Measurements from ENCODE around the gene TENM3. TPM values are rescaled to one million over a fixed set of nuclear protein-coding genes. Genes with fewer than 3 reads are reported as not detected.

TENM3 gene
- total RNA-seq, 4 donors from 2014 or later, result 19.7 to 47.2 (median 33.0) TPM

GRCh38 chr4:182489607-182490006, 246.4 kb downstream of the TENM3 start:
- no peak for ATAC-seq (ENCODE audit: low FRiP score)
- DNase-seq (ENCODE audit: low spot score), result no peak
- no peak for TF ChIP-seq CTCF (IDR thresholded peaks at IDR 0.05)

GRCh38 chr4:182491719-182492118, 248.5 kb downstream of the TENM3 start:
- no peak for DNase-seq (ENCODE audit: low spot score)
- no peak for TF ChIP-seq CTCF (IDR thresholded peaks at IDR 0.05)
- no peak for ATAC-seq (ENCODE audit: low FRiP score)

- TF ChIP-seq CTCF (IDR thresholded peaks at IDR 0.05), result no peak
- DNase-seq (ENCODE audit: low spot score), result no peak
- ATAC-seq (ENCODE audit: low FRiP score), result no peak
Measured at GRCh38 chr4:182492423-182492822, 249.2 kb downstream of the TENM3 start.

GRCh38 chr4:182493377-182493776, 250.2 kb downstream of the TENM3 start:
- DNase-seq (ENCODE audit: low spot score) (no peak), ATAC-seq (ENCODE audit: low FRiP score) (no peak)
- no peak for TF ChIP-seq CTCF (IDR thresholded peaks at IDR 0.05)

- ATAC-seq (ENCODE audit: low FRiP score) (no peak), DNase-seq (ENCODE audit: low spot score) (no peak)
- no peak for TF ChIP-seq CTCF (IDR thresholded peaks at IDR 0.05)
Measured at GRCh38 chr4:182494103-182494502, 250.9 kb downstream of the TENM3 start.

GRCh38 chr4:182495031-182495430, 251.8 kb downstream of the TENM3 start:
- no peak for ATAC-seq (ENCODE audit: low FRiP score)
- DNase-seq (ENCODE audit: low spot score), result no peak
- TF ChIP-seq CTCF (IDR thresholded peaks at IDR 0.05), result no peak

- ATAC-seq (ENCODE audit: low FRiP score), result no peak
- no peak for TF ChIP-seq CTCF (IDR thresholded peaks at IDR 0.05)
- no peak for DNase-seq (ENCODE audit: low spot score)
Measured at GRCh38 chr4:182495645-182496385, 252.6 kb downstream of the TENM3 start.

All from omental fat pad (tissue), 4 donors.